ENCODE measurements around the gene EIF4G3. TPM values are rescaled to one million over a fixed set of nuclear protein-coding genes. Genes with fewer than 3 reads are reported as not detected.

The EIF4G3 gene
- total RNA-seq, 1 experiment from 2014 or later: 86.8 TPM

GRCh38 chr1:20949871-20950590 is 226.7 kb downstream of the EIF4G3 start:
- ChIA-PET CTCF (no interaction called here), POLR2A (ENCODE audit: low non-redundant PET) (no interaction called here)
- no peak for TF ChIP-seq CTCF (conservative IDR thresholded peaks at IDR 0.05; ENCODE audit: low read depth, low read length)
- no peak for TF ChIP-seq EZH2 (IDR thresholded peaks at IDR 0.05; ENCODE audit: borderline replicate concordance, low read depth, low read length, poor library complexity, severe bottlenecking)
- DNase-seq (ENCODE audit: low spot score): no peak
- Histone ChIP-seq H3K27me3 (replicated peaks; ENCODE audit: insufficient read depth, low read depth, low read length, poor library complexity) (no peaks in the 10 kb centered on the region), H3K4me3 (ENCODE audit: low read depth, low read length, poor library complexity, severe bottlenecking) (no peak overlapping the region), H3K36me3 (ENCODE audit: insufficient read depth, low read length, poor library complexity, severe bottlenecking) (no peaks in the 10 kb centered on the region), H3K9me3 (ENCODE audit: low read depth, low read length, poor library complexity, severe bottlenecking) (no peaks in the 10 kb centered on the region), H3K4me1 (ENCODE audit: insufficient read depth, low read length, poor library complexity, severe bottlenecking) (no peaks in the 10 kb centered on the region), H3K27ac (ENCODE audit: low read depth, low read length, poor library complexity, severe bottlenecking) (no peak overlapping the region)
- intact Hi-C loops (cut with micrococcal nuclease; ENCODE audit: unreplicated experiment): no loop called here
- BruUV-seq (replicated peaks): no TSS peak

- no peaks in the 10 kb centered on the region for H3K36me3 ChIP-seq (ENCODE audit: insufficient read depth, low read length, poor library complexity, severe bottlenecking)
- intact Hi-C loops (cut with micrococcal nuclease; ENCODE audit: unreplicated experiment): no loop called here
- DNase-seq (ENCODE audit: low spot score): no peak
- no TSS peak for BruUV-seq (replicated peaks)
- no peak overlapping the region for H3K4me3 ChIP-seq (ENCODE audit: low read depth, low read length, poor library complexity, severe bottlenecking)
- H3K27ac ChIP-seq (ENCODE audit: low read depth, low read length, poor library complexity, severe bottlenecking): no peak overlapping the region
- TF ChIP-seq CTCF (conservative IDR thresholded peaks at IDR 0.05; ENCODE audit: low read depth, low read length): no peak
- TF ChIP-seq EZH2 (IDR thresholded peaks at IDR 0.05; ENCODE audit: borderline replicate concordance, low read depth, low read length, poor library complexity, severe bottlenecking): no peak
- no peaks in the 10 kb centered on the region for H3K9me3 ChIP-seq (ENCODE audit: low read depth, low read length, poor library complexity, severe bottlenecking)
- CTCF ChIA-PET: no interaction called here
- no peaks in the 10 kb centered on the region for H3K4me1 ChIP-seq (ENCODE audit: insufficient read depth, low read length, poor library complexity, severe bottlenecking)
- POLR2A ChIA-PET (ENCODE audit: low non-redundant PET): no interaction called here
- H3K27me3 ChIP-seq (replicated peaks; ENCODE audit: insufficient read depth, low read depth, low read length, poor library complexity): no peaks in the 10 kb centered on the region
These were observed 228.6 kb downstream of the EIF4G3 start for GRCh38 chr1:20948101-20948500.

- H3K27ac ChIP-seq (ENCODE audit: low read depth, low read length, poor library complexity, severe bottlenecking): no peak overlapping the region
- intact Hi-C loops (cut with micrococcal nuclease; ENCODE audit: unreplicated experiment): no loop called here
- no TSS peak for BruUV-seq (replicated peaks)
- no peaks in the 10 kb centered on the region for H3K27me3 ChIP-seq (replicated peaks; ENCODE audit: insufficient read depth, low read depth, low read length, poor library complexity)
- no peak for DNase-seq (ENCODE audit: low spot score)
- no peak overlapping the region for H3K4me3 ChIP-seq (ENCODE audit: low read depth, low read length, poor library complexity, severe bottlenecking)
- CTCF ChIA-PET: no interaction called here
- POLR2A ChIA-PET (ENCODE audit: low non-redundant PET): no interaction called here
- H3K9me3 ChIP-seq (ENCODE audit: low read depth, low read length, poor library complexity, severe bottlenecking): no peaks in the 10 kb centered on the region
- H3K4me1 ChIP-seq (ENCODE audit: insufficient read depth, low read length, poor library complexity, severe bottlenecking): no peaks in the 10 kb centered on the region
- TF ChIP-seq EZH2 (IDR thresholded peaks at IDR 0.05; ENCODE audit: borderline replicate concordance, low read depth, low read length, poor library complexity, severe bottlenecking) (no peak), CTCF (conservative IDR thresholded peaks at IDR 0.05; ENCODE audit: low read depth, low read length) (no peak)
- H3K36me3 ChIP-seq (ENCODE audit: insufficient read depth, low read length, poor library complexity, severe bottlenecking): no peaks in the 10 kb centered on the region
These were observed 229.3 kb downstream of the EIF4G3 start for GRCh38 chr1:20947409-20947808.

Measured in A673 (cell line).